IPS-NIHi11 (cell line): ENCODE data around the gene KCNC1.

Experiments used
- DNase-seq: peaks from one replicate; pipeline ENCODE4 v3.0.0; 2012; ENCODE audit warnings: mixed read lengths, low spot score

Gene KCNC1

DNA sequence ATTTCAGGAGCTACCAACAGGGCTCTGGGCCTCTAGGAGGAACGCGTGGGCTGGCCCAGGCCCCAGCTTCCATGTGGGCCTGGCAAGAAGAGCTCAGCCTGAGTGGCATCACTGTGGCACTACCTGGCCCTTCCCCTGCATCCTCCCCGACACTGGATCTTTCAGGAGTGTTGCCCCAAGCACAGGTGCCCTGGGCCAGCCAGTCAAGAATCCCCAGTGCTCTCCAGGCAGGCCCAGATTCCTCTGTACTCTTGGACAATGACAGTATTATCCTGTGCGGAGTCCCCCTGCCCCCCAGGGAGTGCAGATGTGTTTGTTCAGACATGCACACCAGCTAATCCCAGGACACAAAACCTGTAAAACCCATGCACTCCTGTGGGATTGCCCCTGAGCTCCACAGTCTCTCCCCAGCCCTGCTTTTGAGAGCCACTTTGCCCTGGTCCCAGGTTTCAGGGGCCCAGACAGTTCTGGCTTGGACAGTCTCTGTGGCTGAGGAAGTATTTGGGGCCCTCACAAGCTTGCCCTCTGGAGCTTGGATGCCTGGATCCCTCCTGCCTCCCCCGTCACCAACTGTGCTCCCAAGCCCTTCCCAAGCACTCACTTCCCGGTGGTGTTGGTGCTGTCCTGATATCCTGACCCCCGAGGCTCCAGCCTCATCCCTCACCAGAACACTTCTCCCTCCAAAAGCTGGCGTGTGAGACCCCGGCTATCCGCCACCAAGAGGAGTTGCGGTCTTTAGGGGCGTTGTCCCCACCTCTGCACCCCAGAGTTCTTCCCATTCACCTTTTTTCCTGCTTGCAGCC, 39.9 kb downstream of the KCNC1 start:
- no peak for DNase-seq

GRCh38 chr11:17775035-17775348, 40.4 kb downstream of the KCNC1 start:
- DNase-seq, result no peak

GRCh38 chr11:17775507-17776211, 41.1 kb downstream of the KCNC1 start:
- DNase-seq, result no peak

- no peak for DNase-seq
Observed at GRCh38 chr11:17776212-17776875, 41.8 kb downstream of the KCNC1 start.

DNA sequence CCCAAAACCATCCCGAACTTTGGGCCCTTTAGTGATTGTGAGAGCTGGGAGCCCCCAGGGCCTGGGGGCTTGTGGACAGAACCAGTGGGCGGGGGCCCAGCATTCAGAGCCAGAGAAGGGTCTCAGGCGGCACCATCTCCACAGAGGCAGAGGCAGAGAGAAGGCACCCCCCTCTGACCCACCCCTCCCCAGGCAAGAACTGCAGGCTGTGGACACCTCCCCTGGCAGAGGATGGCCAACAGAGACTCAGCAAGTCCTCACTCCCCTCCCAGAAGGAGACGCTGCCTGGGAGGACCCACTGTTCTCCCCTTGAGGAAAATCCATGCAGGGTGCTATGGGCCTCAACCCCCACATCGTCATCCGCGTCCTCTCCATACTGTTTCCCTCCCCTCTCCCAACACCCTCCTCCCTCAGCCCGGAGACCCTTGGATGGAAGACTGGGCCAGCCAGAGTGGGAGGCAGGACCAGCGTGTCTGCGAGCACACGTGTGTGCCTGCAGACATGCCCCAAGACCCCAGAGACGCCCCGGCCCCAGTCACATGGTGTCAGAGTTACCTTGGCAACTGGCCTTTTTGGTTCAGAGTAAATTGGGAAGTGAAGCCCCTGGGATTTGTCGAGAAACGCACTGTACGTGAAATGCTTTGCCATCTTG, 42.6 kb downstream of the KCNC1 start:
- DNase-seq, result no peak

GRCh38 chr11:17777738-17778091, 43.1 kb downstream of the KCNC1 start:
- no peak for DNase-seq

DNA sequence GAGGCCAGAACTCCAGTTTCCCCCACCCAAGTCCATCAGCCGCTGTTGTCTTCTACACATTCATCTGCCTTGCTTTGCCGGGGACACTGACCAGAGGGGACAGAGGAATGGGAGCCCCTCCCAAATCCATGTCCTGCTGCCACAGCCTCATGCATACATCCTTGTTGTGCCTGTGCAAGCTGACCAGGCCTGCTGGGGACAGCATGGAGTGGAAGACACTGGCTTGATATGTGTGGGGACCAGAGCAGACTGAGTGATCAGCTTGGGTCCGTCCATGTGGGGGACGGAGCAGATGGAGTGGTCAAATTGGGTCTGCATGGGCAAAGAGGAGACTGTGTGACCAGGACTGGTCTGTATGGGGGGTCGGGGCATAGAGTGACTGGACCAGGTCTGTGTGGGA, 43.8 kb downstream of the KCNC1 start:
- no peak for DNase-seq

- no peak for DNase-seq
Observed at GRCh38 chr11:17778956-17779860, 44.6 kb downstream of the KCNC1 start.

DNA sequence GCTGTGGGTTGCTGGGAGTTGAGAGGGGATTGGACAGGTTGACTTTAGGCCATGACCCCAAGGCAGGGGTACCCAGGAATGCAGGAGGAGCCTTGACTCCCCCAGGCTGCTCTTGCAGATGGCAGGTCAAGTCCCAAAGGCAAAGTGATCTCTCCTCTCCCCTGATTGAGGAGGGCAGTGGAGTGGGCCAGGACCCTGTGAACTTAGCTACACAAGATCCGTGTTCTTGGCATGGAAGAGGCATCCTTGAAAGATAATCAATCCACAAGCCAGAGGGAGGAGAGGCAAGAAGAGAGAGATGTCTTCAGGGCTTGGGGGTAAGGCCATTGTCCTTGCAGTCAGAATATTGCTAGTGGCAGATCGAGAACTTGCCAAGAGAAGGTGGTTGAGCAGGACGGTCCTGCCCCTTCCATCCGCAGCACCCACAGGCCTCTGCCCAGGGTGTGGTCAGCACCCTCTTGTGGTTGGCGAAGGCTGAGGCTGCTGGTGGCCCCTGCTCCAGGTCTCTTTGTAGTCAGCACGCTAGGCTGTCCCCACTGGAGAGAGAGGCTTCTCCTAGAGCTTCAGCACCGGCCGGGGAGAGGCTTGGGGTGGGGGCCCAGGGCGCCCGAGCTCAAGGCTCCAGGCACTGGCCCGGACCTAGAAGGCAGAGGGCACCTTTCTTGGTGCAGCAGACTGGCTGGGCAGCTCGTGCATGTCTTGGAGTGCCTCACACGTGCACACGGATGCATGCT, 45.4 kb downstream of the KCNC1 start:
- DNase-seq, result no peak

GRCh38 chr11:17780668-17781067, 46.1 kb downstream of the KCNC1 start:
- no peak for DNase-seq

DNA sequence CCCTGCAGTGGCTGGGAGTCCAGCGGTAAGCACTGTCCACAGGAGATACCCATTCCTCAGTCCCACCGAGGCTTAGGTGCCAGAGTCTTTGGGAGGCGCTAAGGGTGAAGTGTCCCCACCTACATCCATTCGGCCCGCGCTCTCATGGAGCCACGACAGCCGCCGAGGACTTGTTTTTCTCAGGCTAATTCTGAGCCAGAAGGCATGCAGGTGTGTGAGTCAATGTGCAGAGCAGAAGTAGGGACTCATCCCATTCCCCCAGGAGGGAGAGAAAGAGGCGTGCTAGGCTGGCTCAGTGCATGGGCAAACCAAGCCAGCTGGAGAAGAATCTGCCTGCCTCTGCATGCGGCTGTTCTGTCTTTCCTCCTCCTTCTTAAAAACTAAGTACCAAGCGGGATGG, 46.6 kb downstream of the KCNC1 start:
- no peak for DNase-seq

DNA sequence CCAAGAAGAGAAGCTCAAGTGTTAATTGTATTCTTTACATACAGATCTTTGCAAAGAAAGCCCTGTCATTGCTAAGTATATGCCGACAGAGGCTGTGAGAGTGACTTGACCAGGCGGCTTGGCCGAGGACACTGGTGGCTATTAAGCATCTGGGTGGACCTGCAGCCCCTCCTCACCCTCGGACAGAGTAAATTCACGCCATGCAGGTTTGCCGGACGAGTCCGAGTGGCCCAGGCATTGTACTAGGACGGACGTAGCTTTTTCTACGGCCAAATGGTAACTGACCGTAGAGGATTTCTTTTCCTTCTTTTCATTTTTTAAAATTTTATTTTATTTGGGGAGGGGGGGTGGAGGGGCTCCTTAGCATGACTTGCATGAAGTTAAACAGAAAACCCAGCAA, 47.0 kb downstream of the KCNC1 start:
- DNase-seq, result no peak

DNA sequence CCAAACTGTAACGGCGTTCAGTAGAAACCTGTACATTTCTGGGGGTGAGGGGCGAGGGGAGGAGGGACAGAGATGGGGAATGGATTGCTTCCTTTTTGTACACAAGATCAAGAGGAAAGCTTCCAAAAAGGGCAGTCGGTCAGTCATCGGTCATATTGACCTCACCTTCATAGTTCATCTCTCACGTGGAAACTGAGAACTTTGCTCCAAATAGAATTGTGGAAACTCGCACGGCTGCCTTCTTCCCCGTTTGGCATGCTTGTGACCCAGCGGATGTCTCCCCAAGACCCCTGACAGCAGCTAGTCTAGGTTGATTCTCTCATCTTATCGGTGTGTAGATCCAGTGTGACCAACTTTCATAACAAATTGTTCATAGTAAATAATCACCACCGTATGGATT, 47.6 kb downstream of the KCNC1 start:
- no peak for DNase-seq

GRCh38 chr11:17782603-17783337, 48.2 kb downstream of the KCNC1 start:
- DNase-seq, result no peak

DNA sequence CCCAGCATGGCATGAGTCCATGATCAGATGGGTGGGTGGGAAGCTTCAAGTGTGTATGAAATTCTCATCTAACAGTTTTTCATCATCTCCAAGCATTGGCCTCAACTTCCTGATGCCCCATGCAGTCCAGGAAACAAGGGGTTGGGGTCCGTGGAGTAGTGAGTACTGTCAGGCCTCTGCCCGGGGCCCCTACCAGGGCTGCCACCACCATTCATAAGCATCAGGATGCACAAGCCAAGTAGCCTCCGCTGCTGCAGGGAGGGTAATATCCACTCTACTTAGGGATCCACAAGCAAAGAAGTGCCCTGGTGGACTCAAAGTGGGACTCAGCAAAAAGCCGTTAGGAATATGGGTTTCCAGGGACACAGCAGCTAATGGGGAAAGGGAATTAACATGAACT, 49.3 kb downstream of the KCNC1 start:
- DNase-seq, result no peak

GRCh38 chr11:17786824-17787525, 52.4 kb downstream of the KCNC1 start:
- DNase-seq, result peak; percentile 36

GRCh38 chr11:17788084-17788483, 53.5 kb downstream of the KCNC1 start:
- no peak for DNase-seq

DNA sequence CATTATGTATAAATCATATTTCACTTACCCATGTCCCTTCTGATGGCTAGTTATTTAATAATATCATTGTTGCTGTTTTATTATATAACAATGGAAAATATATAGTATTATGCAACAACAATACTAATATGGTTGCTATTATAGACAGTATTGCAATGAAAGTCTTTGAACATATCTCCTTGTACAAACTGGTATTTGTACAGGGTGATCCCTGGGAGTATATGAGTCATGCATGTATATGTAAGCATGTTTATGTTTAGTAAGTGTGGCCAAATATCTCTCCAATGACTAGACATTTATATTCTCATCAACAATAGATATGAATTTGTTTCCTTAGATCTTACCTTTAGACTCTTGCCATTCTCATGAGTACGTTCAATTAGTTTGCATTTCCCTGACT, 55.9 kb downstream of the KCNC1 start:
- no peak for DNase-seq

DNA sequence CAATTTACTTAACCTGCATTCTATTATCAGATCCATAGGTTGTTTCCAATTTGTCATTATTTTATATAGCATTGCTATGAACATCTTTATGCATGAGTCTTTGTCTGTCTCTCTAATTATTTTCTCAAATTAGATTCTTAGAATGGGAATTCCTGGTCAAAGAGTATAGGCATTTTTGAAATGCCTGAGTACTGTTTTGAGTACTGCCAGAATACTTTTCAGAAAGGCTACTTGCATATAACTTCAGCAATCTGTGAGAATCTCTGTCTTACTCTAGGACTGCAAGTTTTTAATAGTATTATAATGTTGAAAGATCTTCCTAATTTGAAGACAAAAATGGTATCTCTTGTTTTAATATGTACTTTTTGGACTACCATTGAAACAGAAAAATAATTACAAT, 56.6 kb downstream of the KCNC1 start:
- DNase-seq, result no peak

- DNase-seq, result no peak
Observed at GRCh38 chr11:17792161-17792560, 57.6 kb downstream of the KCNC1 start.
